Measurements from ENCODE around the gene LRRC8A. TPM values are rescaled to one million over a fixed set of nuclear protein-coding genes. Genes with fewer than 3 reads are reported as not detected.

Gene LRRC8A
- total and polyA plus RNA-seq, 2 of the 8 experiments (the other 6 are each of a cell fraction or from before 2014, with no cell fraction given): 103 to 111 TPM

DNA sequence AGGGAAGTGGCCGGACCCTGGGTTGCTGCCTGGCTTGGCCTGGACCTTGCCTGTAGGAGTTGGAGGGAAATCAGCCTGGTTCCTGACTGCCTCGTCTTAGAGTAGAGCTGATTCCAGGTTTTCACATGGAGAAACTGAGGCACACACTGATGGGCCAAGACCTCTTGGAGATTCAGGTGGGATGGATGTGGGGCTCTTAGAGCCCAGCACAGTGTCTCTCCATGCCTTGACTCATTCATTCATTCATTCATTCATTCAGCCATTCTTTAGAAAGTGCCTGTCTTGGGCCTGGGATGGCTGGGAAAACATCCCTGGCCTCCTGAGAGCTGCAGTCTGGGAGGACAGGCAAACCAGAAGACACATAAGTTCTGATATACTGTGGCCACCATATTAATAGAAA is 2.2 kb downstream of the LRRC8A start:
- Histone ChIP-seq H2BK20ac (ENCODE audit: low read length) (no peak overlapping the region; the same call in 1 of the 2 replicates), H3K9me3 (ENCODE audit: insufficient read depth in 2 of 2, low read depth in 1 of 2, low read length in 1 of 2) (no peaks in the 10 kb centered on the region), H3K27me3 (replicated peaks in 1 of 4; ENCODE audit: control insufficient read depth in 3 of 4, extremely low read depth in 1 of 4, insufficient read depth in 3 of 4, low read length in 3 of 4) (no peaks in the 10 kb centered on the region), H2BK12ac (ENCODE audit: low read depth, low read length) (no peak overlapping the region), H3K4me3 (ENCODE audit: extremely low read depth in 1 of 4, insufficient read depth in 2 of 4, low read depth in 3 of 4, low read length in 4 of 4) (no peak overlapping the region), H3K36me3 (ENCODE audit: control insufficient read depth in 2 of 4, insufficient read depth in 4 of 4, low read length in 3 of 4) (peaks cover 3 to 19% (median 9%) of the 10 kb centered on the region in 4 experiments), H3K79me2 (ENCODE audit: control insufficient read depth in 1 of 2, insufficient read depth in 2 of 2, low read length in 2 of 2) (peaks cover 25 to 83% of the 10 kb centered on the region in 2 experiments), H4K8ac (ENCODE audit: extremely low read depth, insufficient read depth, low read length) (no peak overlapping the region), H3K56ac (replicated peaks; ENCODE audit: insufficient read length, low read depth, low read length) (no peak overlapping the region), H3K4me1 (replicated peaks in 1 of 4; ENCODE audit: control insufficient read depth in 3 of 4, insufficient read depth in 4 of 4, low read length in 3 of 4) (peaks cover 6 to 33% (median 18%) of the 10 kb centered on the region in 4 experiments), H4K5ac (ENCODE audit: insufficient read length, low read depth, low read length) (no peak overlapping the region), H3K23ac (ENCODE audit: insufficient read length) (no peak overlapping the region), H2AFZ (ENCODE audit: low read length) (no peak overlapping the region), H4K20me1 (replicated peaks in 1 of 2; ENCODE audit: control insufficient read depth in 1 of 2, insufficient read depth in 2 of 2, low read length in 2 of 2) (peaks cover 2 to 10% of the 10 kb centered on the region in 2 experiments), H2AK5ac (ENCODE audit: low read depth, low read length) (0 out of 2 replicates have a peak overlapping the region, but pooled peaks have one; percentile 28), H3K27ac (ENCODE audit: low read depth, low read length) (no peak overlapping the region), H3K23me2 (ENCODE audit: low read depth, low read length) (peaks cover 6% of the 10 kb centered on the region), H2BK15ac (ENCODE audit: low read length) (no peak overlapping the region), H3K9ac (replicated peaks in 1 of 4; ENCODE audit: extremely low read depth in 1 of 4, low read depth in 3 of 4, low read length in 3 of 4) (no peak overlapping the region; a peak in 1 of 7 replicates), H3K79me1 (ENCODE audit: low read depth, low read length) (peaks cover 32% of the 10 kb centered on the region), H2BK5ac (ENCODE audit: low read depth, low read length) (0 out of 2 replicates have a peak overlapping the region, but pooled peaks have one; percentile 72), H3K4ac (replicated peaks; ENCODE audit: insufficient read length, low read depth, low read length) (no peak overlapping the region), H3K4me2 (ENCODE audit: insufficient read depth in 1 of 2, low read depth in 2 of 2, low read length in 2 of 2) (peak overlapping the region in 1 of 2 experiments; percentile 95; a peak in 1 of 4 replicates), H4K91ac (replicated peaks; ENCODE audit: insufficient read length, low read length) (no peak overlapping the region), H3K14ac (ENCODE audit: insufficient read length) (no peak overlapping the region), H3K18ac (ENCODE audit: extremely low read depth, low read length) (no peak overlapping the region), H2BK120ac (replicated peaks; ENCODE audit: low read depth, low read length) (no peak overlapping the region)
- 91% methylated on average over 2 of the region's 2 CpGs; no CpG with 5 or more reads in 1 of the 2 experiments for WGBS, 2 experiments (ENCODE audit: extremely low coverage in 1 of 2, insufficient coverage in 1 of 2, insufficient read length in 1 of 2, insufficient replicate concordance in 2 of 2, low coverage in 1 of 2, low lambda C conversion rate in 2 of 2, missing lambda C conversion rate in 1 of 2)
- CTCF ChIA-PET (ENCODE audit: partially characterized antibody): no interaction called here
- TF ChIP-seq CHD2 (IDR thresholded peaks at IDR 0.05; ENCODE audit: low read length) (no peak), GTF2F1 (IDR thresholded peaks at IDR 0.05; ENCODE audit: borderline replicate concordance, low read depth, low read length) (no peak), CEBPB (IDR thresholded peaks at IDR 0.05; ENCODE audit: low read depth, low read length) (no peak), JUN (IDR thresholded peaks at IDR 0.05; ENCODE audit: low read depth, low read length) (no peak), SP2 (IDR thresholded peaks at IDR 0.05; ENCODE audit: low read length) (no peak), GABPA (IDR thresholded peaks at IDR 0.05; ENCODE audit: borderline replicate concordance, insufficient read depth, low read length) (no peak), SIN3A (conservative IDR thresholded peaks at IDR 0.05 in 1 of 2, IDR thresholded peaks at IDR 0.05 in 1 of 2; ENCODE audit: low read depth in 1 of 2, low read length in 2 of 2) (no peak), BCL11A (IDR thresholded peaks at IDR 0.05; ENCODE audit: low read depth in 2 of 2, low read length in 2 of 2) (no peak), MAFK (IDR thresholded peaks at IDR 0.05; ENCODE audit: low read depth, low read length) (no peak), TAF7 (optimal IDR thresholded peaks at IDR 0.05; ENCODE audit: borderline replicate concordance, low read depth, low read length) (no peak), EGR1 (IDR thresholded peaks at IDR 0.05; ENCODE audit: borderline replicate concordance, low read depth, low read length) (no peak), SP4 (IDR thresholded peaks at IDR 0.05; ENCODE audit: low read length) (no peak)
- TF ChIP-seq, protein P1, sequence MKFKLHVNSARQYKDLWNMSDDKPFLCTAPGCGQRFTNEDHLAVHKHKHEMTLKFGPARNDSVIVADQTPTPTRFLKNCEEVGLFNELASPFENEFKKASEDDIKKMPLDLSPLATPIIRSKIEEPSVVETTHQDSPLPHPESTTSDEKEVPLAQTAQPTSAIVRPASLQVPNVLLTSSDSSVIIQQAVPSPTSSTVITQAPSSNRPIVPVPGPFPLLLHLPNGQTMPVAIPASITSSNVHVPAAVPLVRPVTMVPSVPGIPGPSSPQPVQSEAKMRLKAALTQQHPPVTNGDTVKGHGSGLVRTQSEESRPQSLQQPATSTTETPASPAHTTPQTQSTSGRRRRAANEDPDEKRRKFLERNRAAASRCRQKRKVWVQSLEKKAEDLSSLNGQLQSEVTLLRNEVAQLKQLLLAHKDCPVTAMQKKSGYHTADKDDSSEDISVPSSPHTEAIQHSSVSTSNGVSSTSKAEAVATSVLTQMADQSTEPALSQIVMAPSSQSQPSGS (IDR thresholded peaks at IDR 0.05; ENCODE audit: low read length): no peak
- no peak for FAIRE-seq
- POLR2A ChIA-PET (ENCODE audit: partially characterized antibody): interaction anchor here (0.9 to 1.4 kb wide), 3 partner anchors 37 to 91 kb away, joined by 3 to 4 read pairs (median 3); partner anchors contain the start of gene PHYHD1
- no peak for DNase-seq (ENCODE audit: low read depth in 1 of 2, low spot score in 2 of 2)
